ENCODE data around the gene PFKL.

The PFKL gene

DNA sequence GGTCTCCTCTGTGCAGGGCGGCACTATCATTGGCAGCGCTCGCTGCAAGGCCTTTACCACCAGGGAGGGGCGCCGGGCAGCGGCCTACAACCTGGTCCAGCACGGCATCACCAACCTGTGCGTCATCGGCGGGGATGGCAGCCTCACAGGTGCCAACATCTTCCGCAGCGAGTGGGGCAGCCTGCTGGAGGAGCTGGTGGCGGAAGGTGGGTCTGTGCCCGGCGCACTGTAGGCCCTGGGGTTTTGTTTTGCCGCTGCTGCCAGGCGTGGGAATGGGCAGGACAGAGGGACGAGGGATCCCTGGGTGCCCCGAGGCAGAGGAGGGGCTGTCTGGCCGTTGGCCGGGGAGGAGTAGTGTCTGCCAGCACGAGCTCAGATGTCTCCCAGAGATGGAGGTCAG is 12.2 kb downstream of the PFKL start:
- DNase-seq = no peak

DNA sequence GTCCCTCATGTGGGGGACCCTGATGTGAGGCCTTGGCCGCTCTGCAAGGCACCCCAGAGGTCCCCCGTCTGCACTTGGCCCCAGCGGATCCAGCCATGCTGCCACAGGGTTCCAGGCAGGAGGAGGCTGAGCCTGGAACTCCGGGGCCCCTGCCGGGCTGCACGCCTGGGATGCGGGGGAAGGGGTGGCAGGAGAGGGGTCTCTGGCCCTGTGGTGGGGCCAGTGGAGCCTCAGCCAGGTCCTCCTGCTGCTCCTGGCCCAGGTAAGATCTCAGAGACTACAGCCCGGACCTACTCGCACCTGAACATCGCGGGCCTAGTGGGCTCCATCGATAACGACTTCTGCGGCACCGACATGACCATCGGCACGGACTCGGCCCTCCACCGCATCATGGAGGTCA is 12.9 kb downstream of the PFKL start:
- DNase-seq = no peak

DNA sequence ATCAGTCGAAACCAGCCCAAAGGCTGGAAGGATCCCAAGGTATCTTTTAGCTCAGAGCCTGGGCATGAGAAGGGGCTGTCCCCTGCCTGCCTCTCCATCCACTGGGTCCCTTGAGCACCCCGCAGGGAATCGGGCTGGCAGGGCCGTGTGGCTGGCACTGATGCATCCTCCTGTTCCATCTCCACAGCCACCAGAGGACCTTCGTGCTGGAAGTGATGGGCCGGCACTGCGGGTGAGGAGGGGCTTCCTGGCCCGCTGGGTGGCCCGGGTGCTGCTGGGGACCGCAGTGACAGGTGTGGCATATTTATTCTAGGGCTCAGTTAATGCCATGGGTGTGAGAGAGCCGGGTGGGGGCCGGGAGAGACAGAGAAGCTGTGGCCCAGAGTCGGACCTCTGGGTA is 13.6 kb downstream of the PFKL start:
- no peak for DNase-seq

DNA sequence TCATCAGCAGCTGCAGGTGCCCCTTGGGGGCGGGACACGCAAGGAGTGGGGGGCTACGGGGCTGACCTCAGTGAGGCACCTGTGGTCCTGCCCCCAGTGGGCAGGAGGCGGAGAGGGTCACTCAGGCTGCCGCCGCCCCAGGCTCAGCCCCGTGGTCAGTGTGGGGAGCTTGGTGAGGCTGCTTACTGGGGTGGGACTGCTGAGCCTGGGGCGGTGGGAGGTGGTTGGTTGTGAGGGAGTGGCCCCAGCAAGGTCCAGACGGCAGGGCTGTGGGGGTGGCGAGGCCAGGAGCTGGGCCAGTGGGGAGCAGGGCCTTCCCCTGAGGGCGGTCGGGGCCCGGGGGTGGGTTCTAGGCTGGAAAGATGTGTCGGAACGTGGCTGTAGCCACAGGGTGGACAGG is 14.3 kb downstream of the PFKL start:
- DNase-seq = no peak

DNA sequence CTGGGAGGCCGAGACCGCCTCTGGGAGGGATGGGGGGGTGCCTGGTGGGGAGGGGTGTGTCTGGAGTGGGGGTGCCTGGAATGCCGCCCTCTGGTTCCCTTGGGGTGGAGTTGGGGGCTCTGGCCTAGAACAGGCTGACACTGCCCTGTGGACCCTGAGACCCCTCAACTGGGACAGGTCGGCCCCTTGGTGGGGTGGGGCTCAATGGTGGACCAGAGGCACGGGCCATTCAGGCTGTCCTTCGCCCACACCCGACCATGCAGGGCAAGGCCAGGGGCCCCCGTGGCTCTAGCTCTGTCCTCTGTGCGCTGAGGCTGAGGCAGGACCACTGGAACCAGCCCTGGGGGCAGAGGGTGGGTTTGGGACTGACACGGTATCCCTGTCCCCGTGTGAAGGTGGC is 14.7 kb downstream of the PFKL start:
- no peak for DNase-seq

DNA sequence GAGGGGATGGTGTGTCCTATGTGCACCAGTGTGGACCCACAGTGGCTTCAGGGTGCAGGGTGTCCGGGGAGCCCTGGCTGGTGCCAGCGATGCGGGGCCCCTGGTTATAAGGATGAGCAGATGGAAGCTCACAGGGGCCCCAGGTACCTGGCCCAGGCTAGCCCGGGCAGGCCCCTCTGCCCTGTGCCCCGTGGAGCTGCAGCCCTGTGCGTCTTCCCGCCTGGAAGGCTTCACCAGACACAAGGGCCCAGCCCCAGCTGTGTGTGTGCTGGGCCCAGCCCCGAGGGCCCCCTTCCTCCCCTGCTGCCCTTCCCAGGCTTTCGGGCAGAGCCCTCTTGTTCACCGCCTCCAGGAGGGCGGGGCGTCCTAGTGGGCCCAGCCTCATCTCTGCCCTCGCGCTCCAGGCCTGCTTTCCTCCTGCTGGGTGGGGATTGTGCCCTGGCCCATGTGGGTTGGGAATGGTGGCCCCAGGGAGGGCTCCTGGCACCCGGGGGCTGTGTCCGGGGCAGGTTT is 15.9 kb downstream of the PFKL start:
- DNase-seq = no peak

DNA sequence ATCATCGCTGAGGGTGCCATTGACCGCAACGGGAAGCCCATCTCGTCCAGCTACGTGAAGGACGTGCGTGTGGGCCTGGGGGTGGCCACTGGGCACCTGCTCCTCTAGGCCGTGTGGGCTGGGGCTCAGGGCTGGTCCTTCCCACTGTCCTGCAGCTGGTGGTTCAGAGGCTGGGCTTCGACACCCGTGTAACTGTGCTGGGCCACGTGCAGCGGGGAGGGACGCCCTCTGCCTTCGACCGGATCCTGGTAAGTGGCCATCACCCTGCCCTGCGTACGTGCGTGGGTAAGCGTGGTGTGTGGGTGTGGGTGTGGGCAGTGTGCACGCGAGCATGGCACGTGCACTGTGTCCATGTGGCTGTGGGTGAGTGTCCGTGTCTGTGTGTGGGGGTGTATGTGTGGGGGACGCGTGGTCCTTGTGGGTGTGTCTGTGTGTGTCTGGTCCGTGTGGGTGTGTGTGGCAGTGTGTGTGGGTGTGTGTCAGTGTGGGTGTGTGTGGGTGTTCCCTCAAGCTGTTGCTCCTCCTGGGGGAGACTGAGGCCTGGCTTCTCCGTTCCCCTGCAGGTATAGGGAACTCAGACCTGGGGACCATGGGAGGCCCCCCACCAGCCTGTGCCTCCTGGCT is 16.5 kb downstream of the PFKL start:
- no peak for DNase-seq

DNA sequence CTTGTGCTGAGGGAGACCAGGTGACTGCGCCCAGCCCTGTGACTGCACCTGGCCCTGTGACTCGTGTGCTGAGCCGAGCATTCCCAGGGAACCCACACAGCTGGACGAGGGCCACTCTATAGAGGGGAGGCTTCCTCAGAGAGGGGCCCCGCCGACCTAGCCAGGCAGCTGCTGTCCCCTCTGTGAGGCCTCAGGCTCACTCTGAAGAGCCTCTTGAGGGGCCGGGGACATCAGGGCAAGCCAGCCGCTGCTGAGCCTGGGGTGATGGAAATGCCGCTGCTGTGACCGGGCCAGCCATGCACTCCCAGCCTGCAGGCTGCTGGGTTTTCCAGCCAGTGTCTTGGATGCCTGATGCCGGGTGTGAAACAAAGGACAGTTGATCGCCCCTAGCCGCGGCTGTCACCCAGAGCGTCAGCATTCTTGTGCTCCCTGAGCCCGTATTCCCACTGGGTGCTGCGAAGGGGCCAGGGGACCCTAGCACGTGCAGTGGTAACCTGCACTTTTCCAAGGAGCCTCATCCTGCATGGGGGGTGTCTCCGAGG is 17.5 kb downstream of the PFKL start:
- peak in 21 of 51 donors; percentile 28 to 72 (median 48) for DNase-seq

DNA sequence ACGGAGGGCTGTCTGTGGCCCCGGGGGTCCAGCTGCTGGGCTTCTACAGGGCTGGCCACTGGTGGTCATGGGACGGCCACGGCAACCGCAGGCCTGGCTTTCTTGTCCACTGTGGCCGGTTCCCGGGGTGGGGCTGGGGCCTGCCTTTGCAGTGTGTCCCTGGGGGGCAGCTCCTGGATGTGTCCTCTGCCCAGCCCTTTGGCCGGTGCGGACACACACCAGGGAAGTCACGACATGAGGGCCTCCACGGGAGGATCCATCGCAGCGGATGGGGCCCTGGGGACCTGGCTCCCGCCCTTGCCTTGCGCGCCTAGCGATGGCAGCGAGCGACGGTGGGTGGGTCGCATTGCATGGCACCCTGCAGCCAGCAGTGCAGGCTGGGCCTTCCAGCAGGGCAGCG is 18.0 kb downstream of the PFKL start:
- DNase-seq = no peak

DNA sequence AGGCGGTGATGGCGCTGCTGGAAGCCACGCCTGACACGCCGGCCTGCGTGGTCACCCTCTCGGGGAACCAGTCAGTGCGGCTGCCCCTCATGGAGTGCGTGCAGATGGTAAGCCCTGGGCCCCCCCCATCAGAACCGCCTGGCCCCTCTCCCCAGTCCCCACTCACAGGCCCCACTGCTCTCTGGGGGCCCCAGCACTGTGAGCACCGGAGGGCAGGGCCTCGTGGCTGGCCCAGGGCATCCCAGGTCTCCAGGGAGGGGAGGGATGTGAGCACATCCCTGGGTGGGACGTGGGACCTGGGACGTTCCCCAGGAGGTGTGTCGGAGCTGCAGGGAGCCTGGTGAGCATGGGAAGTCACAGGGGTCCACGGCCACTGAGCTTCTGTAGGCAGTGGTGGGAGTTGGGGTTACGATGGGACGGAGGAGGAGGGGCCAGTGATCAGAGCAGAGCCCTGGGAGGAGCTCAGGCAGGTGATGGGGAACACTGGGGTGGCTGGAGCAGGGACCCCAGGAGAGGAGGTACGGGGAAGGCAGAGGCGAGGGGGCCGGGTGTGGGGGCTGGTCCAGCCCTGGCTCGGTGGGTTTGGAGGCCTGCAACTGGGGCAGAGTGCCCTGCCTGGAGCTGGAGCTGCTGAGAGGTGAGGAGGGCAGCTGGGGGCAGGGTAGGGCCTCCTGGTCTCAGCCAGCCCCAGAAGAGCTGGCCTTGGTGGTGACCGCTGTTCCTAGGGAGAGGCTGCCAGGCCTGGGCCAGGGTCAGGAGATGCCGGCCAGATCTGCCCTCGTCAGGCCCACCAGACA is 18.8 kb downstream of the PFKL start:
- no peak for DNase-seq

DNA sequence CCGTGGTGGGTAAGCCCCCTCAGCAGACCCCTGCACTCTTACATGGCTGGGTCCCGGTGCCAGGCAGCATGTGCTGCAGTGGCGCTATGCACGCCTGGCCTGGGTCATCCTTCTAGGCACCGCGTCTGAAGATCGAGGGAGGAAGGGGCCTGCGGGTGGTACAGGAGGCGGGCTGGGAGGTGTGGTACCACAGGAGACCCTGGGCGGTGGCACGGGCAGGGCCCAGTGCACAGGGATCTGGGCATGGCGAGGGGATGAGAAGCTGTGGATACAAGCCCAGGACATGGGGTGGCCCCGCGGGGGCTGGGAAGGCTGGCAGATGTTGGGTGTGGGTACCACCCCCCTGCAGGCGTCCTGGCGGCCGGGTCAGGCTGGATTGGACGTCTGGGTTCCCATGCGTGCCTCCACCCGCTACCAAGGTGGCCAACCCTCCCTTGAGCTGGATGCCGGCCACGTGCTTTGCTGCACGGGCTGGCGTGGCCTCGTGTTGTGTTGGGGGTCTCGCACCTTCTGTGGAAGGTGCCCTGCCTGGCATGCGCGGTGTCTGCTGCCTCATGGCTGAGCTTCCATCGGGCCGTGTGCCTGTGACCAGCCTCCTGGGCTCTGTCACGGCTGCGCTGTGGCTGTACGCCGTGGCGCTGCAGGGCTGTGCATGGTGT is 19.7 kb downstream of the PFKL start:
- DNase-seq = no peak

DNA sequence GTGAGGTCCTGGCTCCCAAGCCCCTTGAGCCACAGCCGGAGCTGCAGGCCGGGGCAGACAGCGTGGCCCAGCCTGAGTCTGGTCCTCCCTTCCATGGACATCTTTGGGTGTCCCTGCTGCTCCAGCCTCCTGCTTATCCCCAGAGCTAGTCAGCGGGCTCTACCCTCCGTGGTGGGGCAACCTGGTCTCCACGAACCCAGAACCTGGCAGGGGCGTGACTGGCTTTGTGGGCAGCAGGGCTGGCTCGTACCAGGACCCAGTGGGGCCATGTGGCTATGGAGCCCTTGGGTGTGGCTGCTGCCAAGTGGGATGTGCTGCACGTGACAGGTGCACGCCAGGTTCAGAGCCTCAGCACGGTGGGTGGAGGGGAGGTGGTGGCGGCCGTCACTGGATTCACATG is 21.0 kb downstream of the PFKL start:
- no peak for DNase-seq

DNA sequence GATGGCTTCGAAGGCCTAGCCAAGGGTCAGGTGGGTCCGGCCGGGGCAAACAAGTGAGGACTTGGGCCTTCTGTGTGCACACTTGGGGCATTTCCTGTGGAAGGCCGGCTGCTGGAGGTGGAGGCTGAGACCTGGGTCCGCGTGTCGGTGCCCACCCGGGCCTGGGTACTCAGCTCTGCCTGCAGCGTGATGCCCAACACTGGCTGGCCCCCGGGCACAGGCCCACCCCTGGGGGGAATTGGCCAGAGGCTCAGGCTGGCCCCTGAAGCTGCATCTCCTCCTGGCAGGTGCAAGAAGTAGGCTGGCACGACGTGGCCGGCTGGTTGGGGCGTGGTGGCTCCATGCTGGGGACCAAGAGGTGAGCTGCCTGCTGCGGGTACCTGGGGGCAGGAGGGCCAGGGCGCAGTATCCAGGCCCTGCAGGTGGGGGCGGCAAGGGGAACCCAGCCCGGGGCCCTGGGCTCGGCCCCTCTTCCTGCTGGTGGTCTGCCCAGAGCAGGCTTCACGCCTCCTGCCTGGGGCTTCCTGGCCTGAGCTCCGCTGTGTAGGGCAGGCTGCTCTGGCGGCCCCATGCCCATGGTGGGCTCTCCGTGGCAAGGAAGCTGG is 22.1 kb downstream of the PFKL start:
- DNase-seq = no peak

DNA sequence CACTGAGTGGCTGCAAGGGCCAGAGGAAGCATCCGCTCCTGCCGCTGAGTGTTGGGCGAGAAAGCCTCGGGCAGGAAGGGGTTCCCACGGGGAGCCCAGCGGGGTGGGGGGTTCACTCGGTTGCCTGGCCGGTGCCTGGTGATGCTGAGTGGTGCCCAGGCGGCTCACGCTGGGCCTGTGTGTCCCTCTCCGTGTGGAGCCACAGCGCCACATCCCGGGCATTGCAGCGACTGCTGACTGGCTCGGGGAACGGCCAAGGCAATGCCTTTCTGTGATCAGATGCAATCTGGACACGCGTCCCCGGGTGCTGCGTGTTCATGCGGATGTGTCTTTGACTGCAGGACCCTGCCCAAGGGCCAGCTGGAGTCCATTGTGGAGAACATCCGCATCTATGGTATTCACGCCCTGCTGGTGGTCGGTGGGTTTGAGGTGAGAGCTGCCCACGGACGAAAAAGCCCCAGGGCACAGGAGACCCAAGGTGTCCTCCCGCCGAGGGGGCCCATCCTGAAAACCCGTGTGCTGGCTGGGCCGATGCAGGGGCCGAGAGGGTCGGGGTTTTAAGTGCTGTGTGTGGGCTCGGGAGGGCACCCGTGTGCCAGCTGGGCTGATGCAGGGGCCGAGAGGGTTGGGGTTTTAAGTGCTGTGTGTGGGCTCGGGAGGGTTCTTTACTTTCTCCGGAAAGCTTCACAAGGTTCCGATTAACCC is 22.9 kb downstream of the PFKL start:
- DNase-seq = no peak

DNA sequence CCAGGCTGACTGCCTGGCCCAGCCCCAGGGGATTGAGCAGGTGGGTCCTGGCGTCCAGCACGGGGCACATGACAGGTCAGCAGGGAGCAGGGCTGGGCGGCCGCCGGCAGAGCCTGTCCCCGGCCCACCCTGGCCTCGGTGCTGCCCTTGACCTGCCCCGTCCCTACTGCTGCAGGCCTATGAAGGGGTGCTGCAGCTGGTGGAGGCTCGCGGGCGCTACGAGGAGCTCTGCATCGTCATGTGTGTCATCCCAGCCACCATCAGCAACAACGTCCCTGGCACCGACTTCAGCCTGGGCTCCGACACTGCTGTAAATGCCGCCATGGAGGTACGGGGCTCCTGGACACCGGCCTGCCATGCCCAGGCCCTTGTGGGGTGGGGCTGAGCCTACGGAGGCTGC is 23.7 kb downstream of the PFKL start:
- DNase-seq = no peak

DNA sequence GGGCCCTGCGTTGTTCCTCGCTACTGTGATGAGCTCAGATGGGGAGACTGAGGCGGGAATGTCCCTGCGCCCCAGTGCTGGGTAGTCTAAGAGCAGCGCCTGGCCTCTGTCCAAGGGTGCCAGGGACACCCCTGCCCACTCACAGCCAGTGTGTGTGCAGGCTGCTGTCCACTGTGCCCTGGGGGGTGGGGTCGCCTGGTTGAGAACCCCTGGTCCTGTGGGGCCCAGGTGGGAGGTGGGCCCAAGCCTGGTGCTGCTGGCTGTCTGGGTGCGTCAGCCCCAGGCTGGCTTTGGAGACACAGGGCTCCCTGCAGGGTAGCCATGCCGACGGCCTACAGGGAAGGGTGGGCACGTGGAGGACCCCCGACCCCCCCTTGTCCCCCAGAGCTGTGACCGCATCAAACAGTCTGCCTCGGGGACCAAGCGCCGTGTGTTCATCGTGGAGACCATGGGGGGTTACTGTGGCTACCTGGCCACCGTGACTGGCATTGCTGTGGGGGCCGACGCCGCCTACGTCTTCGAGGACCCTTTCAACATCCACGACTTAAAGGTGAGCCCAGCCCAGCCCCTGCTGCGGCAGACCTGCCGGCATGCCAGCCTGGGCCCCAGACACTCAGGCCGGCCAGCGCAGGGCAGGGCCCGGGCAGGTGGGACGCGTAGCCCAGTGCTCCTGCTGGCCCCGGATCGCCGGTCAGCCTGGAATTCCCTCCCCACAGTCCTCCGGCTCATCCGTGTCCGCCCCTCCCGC is 24.4 kb downstream of the PFKL start:
- DNase-seq = no peak

DNA sequence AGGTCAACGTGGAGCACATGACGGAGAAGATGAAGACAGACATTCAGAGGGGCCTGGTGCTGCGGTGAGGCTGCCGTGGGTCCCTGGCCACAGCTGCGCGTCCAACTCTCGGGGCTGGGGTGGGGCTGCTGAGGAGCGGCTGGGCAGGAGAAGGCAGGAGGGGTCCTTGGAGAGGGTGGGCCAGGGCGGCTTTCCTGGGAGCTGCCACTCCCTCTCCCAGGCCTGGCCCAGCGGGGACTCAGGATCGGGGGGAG is 24.9 kb downstream of the PFKL start:
- no peak for DNase-seq

DNA sequence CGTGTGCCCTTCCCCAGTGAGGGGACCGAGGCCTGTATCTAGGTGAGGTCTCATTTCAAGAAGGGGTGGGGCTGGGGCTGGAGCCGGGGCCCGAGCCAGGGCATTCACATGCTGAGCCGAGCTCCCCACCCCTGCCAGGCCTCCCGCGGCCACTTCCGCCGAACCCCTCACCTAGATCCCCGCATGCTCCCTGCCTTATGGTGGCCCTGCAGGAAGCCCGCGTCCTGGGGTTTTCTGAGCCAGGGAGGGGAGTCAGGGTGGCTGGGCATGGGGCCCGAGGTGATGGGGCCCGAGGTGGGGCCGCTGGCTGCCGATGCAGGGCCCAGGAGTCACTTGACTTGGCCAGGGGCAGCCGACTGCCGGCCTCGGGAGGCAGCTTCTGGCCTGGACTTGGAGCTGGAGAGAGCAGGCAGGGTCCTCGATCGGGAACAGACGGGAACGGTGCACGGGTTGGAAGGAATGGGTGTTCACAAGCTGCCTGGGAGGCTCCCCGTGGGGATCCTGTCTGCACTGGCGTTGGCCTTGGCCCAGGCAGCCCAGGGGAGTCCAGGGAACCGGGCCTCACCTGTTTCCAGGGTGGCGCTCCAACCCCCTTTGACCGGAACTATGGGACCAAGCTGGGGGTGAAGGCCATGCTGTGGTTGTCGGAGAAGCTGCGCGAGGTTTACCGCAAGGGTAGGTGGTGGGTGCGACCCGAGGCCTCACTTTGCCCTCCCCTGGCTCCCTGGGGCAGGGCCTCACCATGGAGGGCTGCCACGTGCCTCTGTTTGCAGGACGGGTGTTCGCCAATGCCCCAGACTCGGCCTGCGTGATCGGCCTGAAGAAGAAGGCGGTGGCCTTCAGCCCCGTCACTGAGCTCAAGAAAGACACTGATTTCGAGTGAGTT is 25.8 kb downstream of the PFKL start:
- no peak for DNase-seq

DNA sequence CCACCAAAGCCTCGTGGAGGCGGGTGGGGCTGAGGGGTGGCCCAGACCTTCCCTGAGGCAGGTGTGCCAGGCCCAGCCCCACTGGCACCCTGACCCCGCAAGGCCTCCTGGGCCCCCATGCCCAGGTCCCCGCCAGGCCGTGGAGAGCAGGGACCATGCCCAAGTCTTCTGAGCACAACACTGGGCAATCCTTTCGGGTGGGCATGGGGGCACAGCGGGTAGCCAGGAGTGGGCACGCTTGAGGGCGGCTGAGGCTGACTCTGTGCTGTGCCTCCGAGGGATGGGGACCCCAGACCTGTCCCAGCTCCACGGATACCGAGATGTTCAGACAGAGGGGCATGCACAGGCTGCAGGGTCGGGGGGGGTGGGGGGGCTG is 26.4 kb downstream of the PFKL start:
- no peak for DNase-seq
